Mesothelial cell of epicardium (in vitro differentiated cells): ENCODE results near the gene ABCC12. TPM values are rescaled to one million over a fixed set of nuclear protein-coding genes. Genes with fewer than 3 reads are reported as not detected.

Experiments
- DNase-seq, 2 experiments: peaks; one replicate each; pipeline ENCODE4 v3.0.0; 2021; ENCODE audit warnings: low spot score in 2 of 2; ENCODE audit not compliant: unreplicated experiment in 2 of 2
- H3K27ac Mint-ChIP-seq: 2 replicates; pipeline ENCODE4 v1.8.0; 2021; ENCODE audit warnings: mixed read lengths
- H3K27me3 Mint-ChIP-seq: 2 replicates; pipeline ENCODE4 v1.8.0; 2021; ENCODE audit warnings: low read depth, mixed read lengths
- H3K36me3 Mint-ChIP-seq: 2 replicates; pipeline ENCODE4 v1.8.0; 2021; ENCODE audit warnings: mixed read lengths
- H3K4me1 Mint-ChIP-seq: 2 replicates; pipeline ENCODE4 v1.8.0; 2021; ENCODE audit warnings: mixed read lengths
- H3K4me3 Mint-ChIP-seq: 2 replicates; pipeline ENCODE4 v1.8.0; 2021; ENCODE audit warnings: mild to moderate bottlenecking, moderate library complexity, mixed read lengths
- H3K9me3 Mint-ChIP-seq: 2 replicates; pipeline ENCODE4 v1.8.0; 2021; ENCODE audit warnings: mixed read lengths
- total RNA-seq: library from RNA; stranded (reverse); gene quantifications from 3 replicates; pipeline ENCODE4 v1.2.1, GENCODE V29; 2021
- TF ChIP-seq, protein P1 (sequence below): fragments of 200-600 bp; sonication (generic); IDR thresholded peaks from one replicate; pipeline ENCODE4 v1.5.0; 2021; ENCODE audit warnings: antibody characterized with exemption; ENCODE audit not compliant: unreplicated experiment

The ABCC12 gene
- total RNA-seq, 1 donor from 2014 or later, result not detected

DNA sequence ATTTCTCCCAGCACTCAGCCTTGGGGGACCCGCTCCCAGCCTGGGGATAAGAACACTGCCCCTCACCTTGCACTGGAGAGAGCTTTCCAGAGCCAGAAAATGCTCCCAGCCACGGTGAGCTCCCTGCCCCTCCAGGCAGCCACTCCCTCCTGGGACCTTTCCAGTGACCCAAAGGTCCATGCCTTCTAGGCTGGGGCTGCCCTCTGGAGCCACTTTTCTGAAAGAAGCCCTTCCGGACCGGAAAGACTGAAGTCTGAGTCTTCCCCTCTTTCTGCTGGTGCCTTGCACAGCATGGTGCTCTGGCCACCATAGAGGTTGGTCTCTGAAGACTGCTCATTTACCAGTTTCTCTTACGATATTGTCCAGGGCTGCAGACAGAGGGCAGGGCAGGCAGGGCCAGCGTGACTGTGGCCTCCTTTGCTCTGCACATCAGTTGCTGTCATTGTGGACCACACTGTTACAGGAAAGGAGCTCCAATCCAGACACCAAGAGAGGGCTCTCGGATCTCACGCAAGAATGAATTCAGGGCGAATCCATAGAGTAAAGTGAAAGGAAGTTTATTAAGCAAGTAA, 7.1 kb upstream of the ABCC12 start:
- Mint-ChIP-seq H3K4me3 (no peak overlapping the region), H3K4me1 (peaks cover 5% of the 10 kb centered on the region), H3K27me3 (peaks cover 5% of the 10 kb centered on the region), H3K27ac (no peak overlapping the region), H3K36me3 (no peaks in the 10 kb centered on the region), H3K9me3 (no peaks in the 10 kb centered on the region)
- no peak for DNase-seq
- TF ChIP-seq, protein P1, sequence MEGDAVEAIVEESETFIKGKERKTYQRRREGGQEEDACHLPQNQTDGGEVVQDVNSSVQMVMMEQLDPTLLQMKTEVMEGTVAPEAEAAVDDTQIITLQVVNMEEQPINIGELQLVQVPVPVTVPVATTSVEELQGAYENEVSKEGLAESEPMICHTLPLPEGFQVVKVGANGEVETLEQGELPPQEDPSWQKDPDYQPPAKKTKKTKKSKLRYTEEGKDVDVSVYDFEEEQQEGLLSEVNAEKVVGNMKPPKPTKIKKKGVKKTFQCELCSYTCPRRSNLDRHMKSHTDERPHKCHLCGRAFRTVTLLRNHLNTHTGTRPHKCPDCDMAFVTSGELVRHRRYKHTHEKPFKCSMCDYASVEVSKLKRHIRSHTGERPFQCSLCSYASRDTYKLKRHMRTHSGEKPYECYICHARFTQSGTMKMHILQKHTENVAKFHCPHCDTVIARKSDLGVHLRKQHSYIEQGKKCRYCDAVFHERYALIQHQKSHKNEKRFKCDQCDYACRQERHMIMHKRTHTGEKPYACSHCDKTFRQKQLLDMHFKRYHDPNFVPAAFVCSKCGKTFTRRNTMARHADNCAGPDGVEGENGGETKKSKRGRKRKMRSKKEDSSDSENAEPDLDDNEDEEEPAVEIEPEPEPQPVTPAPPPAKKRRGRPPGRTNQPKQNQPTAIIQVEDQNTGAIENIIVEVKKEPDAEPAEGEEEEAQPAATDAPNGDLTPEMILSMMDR, result no peak

DNA sequence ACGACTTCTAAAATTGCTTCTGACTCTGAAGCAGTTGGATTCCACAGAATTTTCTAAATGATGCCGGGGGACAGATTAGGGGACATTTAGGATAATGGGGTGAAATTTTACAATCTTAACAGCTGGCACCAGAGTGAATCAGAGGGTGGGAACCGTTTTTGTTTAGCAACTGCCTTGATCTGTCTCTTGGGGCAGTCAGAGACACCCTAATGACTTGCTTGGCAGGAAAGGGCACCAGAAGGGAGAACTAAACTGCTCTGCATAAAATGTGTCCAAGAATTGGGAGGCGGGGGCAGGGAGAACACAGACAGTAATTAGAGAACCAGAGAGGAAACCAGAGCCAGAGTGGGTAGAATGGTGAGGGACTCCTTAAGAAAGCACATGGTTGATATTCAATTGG, 6.1 kb upstream of the ABCC12 start:
- Mint-ChIP-seq H3K27me3 (peaks cover 10% of the 10 kb centered on the region), H3K27ac (no peak overlapping the region), H3K36me3 (no peaks in the 10 kb centered on the region), H3K4me3 (no peak overlapping the region), H3K4me1 (peaks cover 5% of the 10 kb centered on the region), H3K9me3 (no peaks in the 10 kb centered on the region)
- no peak for DNase-seq
- TF ChIP-seq, protein P1, result no peak

DNA sequence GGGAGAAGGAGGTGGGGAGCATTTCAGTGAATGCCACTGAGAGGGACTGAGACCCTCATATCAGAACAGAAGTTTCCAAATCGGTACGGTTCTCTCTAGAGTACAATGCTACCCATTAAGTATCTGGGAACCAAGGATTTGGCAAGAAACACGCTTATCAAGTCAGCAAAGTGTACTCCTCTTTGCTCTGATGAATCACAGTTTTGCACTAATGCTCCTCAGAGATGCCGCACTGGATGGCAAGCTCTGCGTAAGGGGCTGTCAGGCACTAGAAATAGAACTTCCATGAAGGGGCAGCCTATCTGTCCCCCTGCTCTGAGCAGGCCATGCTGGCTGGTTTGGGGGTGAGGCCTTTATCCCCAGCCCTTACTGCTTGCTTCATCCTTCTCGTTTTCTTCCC, 4.8 kb upstream of the ABCC12 start:
- H3K27ac Mint-ChIP-seq, result no peak overlapping the region

DNA sequence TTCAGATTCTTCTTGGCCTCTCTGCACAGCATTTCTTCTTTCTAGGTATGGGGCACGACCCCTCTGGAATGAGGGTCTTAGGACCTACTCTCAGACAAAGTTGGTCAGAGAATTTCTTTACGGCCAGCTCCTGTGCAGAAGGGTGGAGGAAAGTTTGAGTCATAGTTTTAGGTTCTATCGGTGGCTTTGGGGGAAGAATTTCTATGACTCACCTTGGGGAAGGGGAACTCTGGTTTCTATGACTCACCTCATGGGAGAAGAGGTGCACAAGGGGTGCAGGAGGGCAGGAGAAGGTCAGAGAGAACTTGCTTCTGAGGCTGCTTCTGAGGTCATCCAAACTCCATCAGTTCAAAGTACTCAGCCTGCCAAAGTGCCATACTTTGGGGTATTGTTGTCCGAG, 2.5 kb upstream of the ABCC12 start:
- Mint-ChIP-seq H3K4me1 (no peaks in the 10 kb centered on the region), H3K9me3 (no peaks in the 10 kb centered on the region), H3K27me3 (peaks cover 28% of the 10 kb centered on the region), H3K36me3 (no peaks in the 10 kb centered on the region), H3K27ac (no peak overlapping the region), H3K4me3 (no peak overlapping the region)
- DNase-seq, result no peak
- TF ChIP-seq, protein P1, result no peak

More for the DNA sequence above, 4.8 kb upstream of the ABCC12 start:
- Mint-ChIP-seq H3K9me3 (no peaks in the 10 kb centered on the region), H3K4me3 (no peak overlapping the region), H3K36me3 (no peaks in the 10 kb centered on the region), H3K4me1 (peaks cover 5% of the 10 kb centered on the region), H3K27me3 (peaks cover 19% of the 10 kb centered on the region)
- no peak for DNase-seq
- TF ChIP-seq, protein P1, result no peak

DNA sequence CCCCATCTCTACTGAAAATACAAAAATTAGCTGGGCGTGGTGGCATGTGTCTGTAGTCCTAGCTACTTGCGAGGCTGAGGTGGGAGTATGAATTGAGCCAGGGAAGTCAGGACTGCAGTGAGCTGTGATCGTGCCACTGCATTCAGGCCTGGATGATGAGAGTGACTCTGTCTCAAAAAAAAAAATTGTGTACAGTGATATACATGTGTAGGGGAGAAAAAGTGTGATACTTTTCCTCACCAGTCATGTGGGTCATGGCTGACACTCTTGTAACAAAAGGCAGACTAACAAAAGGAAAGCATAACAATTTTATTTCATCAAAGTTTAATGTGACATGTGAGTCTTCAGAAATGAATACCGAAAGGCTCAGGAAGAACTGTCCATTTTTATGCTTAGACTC, 2.0 kb upstream of the ABCC12 start:
- no peak overlapping the region for H3K27ac Mint-ChIP-seq
- DNase-seq, result no peak
- TF ChIP-seq, protein P1, result no peak
- H3K36me3 Mint-ChIP-seq, result no peaks in the 10 kb centered on the region
- H3K27me3 Mint-ChIP-seq, result peaks cover 28% of the 10 kb centered on the region
- no peaks in the 10 kb centered on the region for H3K9me3 Mint-ChIP-seq
- no peak overlapping the region for H3K4me3 Mint-ChIP-seq
- H3K4me1 Mint-ChIP-seq, result no peaks in the 10 kb centered on the region

DNA sequence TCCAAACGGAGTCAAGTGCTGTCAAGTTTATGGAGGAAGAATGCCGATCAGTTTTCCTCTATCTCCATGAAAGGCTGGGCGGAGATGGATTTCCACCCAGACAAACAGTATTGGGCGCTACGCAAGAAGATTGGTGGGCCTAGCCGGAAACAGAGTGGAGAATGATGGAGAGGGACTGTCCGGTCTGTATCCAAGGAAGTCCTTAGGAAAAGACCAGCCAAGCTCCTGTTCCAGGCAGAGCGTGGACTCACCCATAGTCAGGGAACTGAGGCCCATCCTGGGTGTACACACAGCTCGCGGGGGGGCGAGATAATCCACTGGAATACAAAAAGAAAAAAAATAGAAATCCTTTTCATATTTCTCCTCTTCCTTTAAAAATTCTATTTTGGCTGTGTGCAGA, 1.5 kb upstream of the ABCC12 start:
- peaks cover 31% of the 10 kb centered on the region for H3K27me3 Mint-ChIP-seq
- no peaks in the 10 kb centered on the region for H3K4me1 Mint-ChIP-seq
- H3K27ac Mint-ChIP-seq, result no peak overlapping the region

More for the DNA sequence above, 1.5 kb upstream of the ABCC12 start:
- Mint-ChIP-seq H3K36me3 (no peaks in the 10 kb centered on the region), H3K9me3 (no peaks in the 10 kb centered on the region), H3K4me3 (no peak overlapping the region)
- TF ChIP-seq, protein P1, result no peak
- no peak for DNase-seq
